Glomerular visceral epithelial cell (primary cell): ENCODE data around the gene CSF3.

Source experiments
- DNase-seq: peaks from one replicate; pipeline ENCODE4 v3.0.0-alpha.2; 2016; ENCODE audit errors: extremely low spot score

CSF3 gene

GRCh38 chr17:40015005-40015997, at the start of gene CSF3:
TSS of gene CSF3 (plus strand) at chr17:40015440. CDS start at chr17:40015475, 35 bp downstream.
- DNase-seq, result no peak

GRCh38 chr17:39966771-39967170, 48.5 kb upstream of the CSF3 start:
- no peak for DNase-seq

GRCh38 chr17:39968761-39969160, 46.5 kb upstream of the CSF3 start:
- DNase-seq, result no peak

GRCh38 chr17:39969375-39969774, 45.9 kb upstream of the CSF3 start:
- no peak for DNase-seq

- DNase-seq, result no peak
These were observed 45.0 kb upstream of the CSF3 start for GRCh38 chr17:39970157-39970692.

GRCh38 chr17:39971076-39971603, 44.1 kb upstream of the CSF3 start:
- DNase-seq, result no peak

GRCh38 chr17:39972271-39972670, 43.0 kb upstream of the CSF3 start:
- no peak for DNase-seq

- DNase-seq, result no peak
These were observed 41.7 kb upstream of the CSF3 start for GRCh38 chr17:39973496-39973895.

GRCh38 chr17:39974433-39974832, 40.8 kb upstream of the CSF3 start:
- no peak for DNase-seq

- DNase-seq, result no peak
These were observed 39.4 kb upstream of the CSF3 start for GRCh38 chr17:39975801-39976200.

GRCh38 chr17:39979016-39979670, 36.1 kb upstream of the CSF3 start:
- peak; percentile 85 for DNase-seq

GRCh38 chr17:39979893-39980350, 35.3 kb upstream of the CSF3 start:
- DNase-seq, result peak; percentile 36

GRCh38 chr17:39980351-39981206, 34.7 kb upstream of the CSF3 start, which contains the start of gene PSMD3:
TSS of gene PSMD3 (plus strand) at chr17:39980807. CDS start at chr17:39980971, 164 bp downstream.
- peak; percentile 100 for DNase-seq

GRCh38 chr17:39981207-39981741, 34.0 kb upstream of the CSF3 start:
- DNase-seq, result no peak

- DNase-seq, result no peak
These were observed 33.4 kb upstream of the CSF3 start for GRCh38 chr17:39981766-39982375.

- DNase-seq, result no peak
These were observed 26.9 kb upstream of the CSF3 start for GRCh38 chr17:39988206-39988810.

GRCh38 chr17:39994448-39994847, 20.8 kb upstream of the CSF3 start:
- no peak for DNase-seq

- DNase-seq, result no peak
These were observed 19.8 kb upstream of the CSF3 start for GRCh38 chr17:39995438-39995837.

GRCh38 chr17:39996162-39996561, 19.1 kb upstream of the CSF3 start:
- no peak for DNase-seq

GRCh38 chr17:39996800-39997199, 18.4 kb upstream of the CSF3 start:
- no peak for DNase-seq
